GM12873 (cell line): ENCODE data around the gene MYL10.

Experiments used
- TF ChIP-seq, protein P1 (sequence below): IDR thresholded peaks from 2 replicates; pipeline ENCODE4 v1.5.1; 2012; ENCODE audit warnings: low read depth, mild to moderate bottlenecking, moderate library complexity, low read length, control low read depth; ENCODE audit not compliant: insufficient read depth; ENCODE audit errors: missing control alignments

MYL10 gene

DNA sequence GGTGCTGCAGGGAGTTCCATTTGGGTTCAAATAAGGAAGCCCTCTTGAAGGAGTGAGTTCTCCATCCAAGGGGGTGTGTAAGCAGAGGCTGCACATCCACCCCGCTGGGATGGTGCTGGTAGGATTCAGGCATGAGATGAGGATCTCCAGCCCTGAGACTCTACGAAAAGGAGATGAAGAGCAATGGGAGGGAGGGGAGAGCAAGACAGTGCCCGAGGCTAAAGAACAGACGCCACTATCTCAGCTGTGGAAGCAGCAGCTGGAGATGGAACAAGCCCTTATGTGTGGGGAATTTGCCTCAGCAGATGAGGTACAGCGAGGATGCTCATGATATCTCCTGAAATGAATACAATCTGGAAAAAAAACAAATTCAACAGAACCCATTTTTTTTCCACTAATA lies 28.1 kb upstream of the MYL10 start:
- TF ChIP-seq, protein P1, sequence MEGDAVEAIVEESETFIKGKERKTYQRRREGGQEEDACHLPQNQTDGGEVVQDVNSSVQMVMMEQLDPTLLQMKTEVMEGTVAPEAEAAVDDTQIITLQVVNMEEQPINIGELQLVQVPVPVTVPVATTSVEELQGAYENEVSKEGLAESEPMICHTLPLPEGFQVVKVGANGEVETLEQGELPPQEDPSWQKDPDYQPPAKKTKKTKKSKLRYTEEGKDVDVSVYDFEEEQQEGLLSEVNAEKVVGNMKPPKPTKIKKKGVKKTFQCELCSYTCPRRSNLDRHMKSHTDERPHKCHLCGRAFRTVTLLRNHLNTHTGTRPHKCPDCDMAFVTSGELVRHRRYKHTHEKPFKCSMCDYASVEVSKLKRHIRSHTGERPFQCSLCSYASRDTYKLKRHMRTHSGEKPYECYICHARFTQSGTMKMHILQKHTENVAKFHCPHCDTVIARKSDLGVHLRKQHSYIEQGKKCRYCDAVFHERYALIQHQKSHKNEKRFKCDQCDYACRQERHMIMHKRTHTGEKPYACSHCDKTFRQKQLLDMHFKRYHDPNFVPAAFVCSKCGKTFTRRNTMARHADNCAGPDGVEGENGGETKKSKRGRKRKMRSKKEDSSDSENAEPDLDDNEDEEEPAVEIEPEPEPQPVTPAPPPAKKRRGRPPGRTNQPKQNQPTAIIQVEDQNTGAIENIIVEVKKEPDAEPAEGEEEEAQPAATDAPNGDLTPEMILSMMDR, result no peak

DNA sequence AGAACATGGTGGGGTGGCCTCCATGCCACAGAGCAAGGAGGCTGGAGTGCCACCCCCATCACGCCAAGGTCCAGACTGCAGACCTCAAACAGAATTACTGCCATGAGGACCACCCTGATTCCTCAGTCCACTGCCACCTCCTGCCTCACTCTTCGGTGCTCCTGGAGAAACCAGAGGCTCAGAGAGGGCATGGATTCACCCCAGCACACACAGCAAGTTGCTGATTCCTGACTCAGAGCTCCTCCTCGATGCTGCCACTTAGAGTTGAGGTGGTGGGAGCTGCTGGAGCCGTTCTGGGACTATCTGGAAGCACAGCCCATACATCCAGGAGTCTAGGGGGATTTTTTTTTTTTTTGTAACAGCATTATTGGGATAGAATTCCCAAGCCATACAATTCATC lies 22.0 kb upstream of the MYL10 start:
- TF ChIP-seq, protein P1, result no peak

DNA sequence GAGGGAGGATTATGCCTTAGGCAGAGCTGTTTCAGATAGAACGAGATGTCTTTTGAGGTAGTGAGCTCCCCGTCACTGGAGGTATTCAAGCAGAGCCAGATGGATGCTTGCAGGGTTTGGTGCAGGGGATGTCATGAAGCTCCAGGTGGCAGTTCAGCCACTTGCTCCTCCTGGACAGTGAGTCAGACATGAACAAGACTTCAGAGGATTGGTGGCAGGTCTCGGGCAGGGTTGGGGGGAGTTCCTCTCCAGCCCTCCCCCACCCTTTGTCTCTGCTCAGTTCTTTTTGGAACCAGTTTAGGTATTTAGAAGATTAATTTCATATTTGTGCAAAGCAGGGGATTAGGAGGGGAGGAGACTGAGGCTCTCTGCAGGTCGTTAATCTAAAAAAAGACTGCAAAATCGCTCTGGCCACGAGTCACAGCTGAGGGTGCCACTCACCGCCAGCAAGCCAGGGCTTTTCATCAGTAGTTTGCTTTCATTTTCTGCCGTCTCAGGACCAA lies 21.5 kb upstream of the MYL10 start:
- TF ChIP-seq, protein P1, result no peak

DNA sequence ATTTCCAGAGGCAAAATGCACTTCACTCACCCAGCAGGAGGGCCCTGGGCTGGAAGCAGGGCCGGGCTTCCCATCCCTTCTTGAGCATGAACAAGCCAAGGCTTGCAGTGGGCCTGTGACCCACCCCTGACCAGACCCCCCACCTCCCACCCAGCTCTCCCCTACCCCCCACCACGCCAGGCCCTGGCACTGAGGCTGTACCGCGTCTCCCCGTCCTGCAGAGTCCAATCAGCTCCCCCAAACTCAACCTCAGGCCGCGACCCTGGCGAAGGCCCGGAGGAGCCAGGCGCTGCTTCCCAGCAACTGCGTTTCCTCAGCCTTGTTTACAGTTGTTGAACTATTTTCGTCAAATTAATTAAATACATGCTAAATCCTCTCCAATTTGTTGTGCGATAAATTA lies 16.9 kb upstream of the MYL10 start:
- TF ChIP-seq, protein P1, result no peak

DNA sequence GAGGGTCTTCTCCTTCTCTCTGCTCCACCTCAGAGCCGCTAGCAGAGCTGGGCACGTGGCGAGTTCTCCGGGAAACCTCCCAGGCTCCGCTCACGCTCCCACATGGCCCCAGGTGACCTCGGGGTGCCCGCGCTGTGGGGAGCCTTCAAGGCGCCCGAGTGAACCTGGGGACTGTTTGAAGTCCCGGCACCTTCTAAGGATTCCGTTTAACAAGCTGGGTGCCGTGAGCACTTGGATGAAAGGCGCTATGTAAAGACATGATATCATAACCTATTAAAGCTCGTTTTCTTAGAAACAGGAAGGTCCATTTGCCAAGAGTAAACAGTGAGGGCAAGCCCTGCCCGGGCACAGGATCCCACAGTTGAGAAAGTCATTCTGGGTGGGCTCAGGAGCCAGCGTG lies 15.8 kb upstream of the MYL10 start:
- TF ChIP-seq, protein P1, result no peak

DNA sequence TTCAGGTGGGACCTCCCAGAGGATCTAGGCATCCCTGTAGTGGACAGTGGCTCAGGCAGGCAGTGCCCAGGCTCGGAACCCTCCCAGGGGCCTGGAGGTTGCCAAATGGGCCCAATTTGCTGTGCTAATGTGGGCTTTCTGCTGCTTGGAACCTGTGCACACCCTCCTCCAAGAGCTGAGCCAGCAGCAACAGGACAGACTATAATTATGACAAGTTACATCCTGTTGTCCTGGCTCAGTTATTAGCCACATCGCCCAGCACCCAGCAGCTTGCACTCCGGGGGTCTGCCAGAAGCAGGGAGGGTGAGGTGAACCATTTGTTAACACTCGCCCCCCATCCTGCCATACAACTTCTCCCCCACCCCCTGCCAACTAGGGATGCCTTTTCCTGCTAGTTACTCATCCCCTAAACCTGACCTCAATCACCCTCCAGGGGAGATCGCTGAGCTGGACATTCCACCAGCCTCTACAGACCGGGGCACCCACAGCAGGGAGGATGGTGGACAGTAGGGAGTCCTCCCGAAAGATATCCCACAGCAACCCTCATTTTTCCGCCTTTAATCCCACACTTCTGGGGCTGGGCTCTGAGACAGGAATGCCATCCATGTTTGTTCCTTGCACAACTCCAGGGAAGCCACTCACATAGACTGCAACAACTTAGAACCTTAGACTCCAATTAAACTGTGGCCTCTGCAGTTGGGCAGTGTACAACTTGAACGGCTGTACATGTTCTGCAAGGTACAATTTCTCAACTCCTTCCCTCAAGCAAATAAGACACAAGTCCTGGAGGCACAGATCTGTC lies 7.9 kb upstream of the MYL10 start:
- TF ChIP-seq, protein P1, result no peak

DNA sequence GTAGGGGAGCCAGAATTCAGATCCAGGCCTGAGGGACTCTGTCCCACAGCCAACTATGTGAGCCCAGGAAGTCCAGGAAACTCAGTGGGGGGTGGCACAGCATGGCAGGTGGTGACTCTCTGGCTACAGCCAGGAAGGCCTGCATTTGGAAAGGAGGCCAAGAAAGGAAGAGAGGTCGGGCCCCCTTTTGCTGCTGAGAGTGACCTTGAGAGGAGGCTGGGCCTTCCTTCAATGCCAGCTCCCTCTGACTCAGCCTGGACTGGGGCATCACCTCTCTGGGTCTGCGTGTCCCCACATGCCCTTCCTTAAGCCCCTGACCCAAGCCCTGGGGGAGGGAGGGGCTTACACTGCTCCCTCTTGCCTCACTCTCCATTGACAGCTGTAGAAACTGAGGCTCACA lies 6.4 kb upstream of the MYL10 start:
- TF ChIP-seq, protein P1, result no peak
